Stimulated activated CD8-positive, alpha-beta memory T cell treated with anti-CD3 and anti-CD28 coated beads, Interleukin-12 subunit alpha, Interleukin-12 subunit beta, amount 100 ng/mL, for 24 hours (primary cell): Measurements from ENCODE around the gene IFT20.

Source experiments
- DNase-seq: peaks from one replicate; pipeline ENCODE4 v3.0.0-alpha.2; 2020; ENCODE audit errors: extremely low read depth

The IFT20 gene, protein sequence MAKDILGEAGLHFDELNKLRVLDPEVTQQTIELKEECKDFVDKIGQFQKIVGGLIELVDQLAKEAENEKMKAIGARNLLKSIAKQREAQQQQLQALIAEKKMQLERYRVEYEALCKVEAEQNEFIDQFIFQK

DNA sequence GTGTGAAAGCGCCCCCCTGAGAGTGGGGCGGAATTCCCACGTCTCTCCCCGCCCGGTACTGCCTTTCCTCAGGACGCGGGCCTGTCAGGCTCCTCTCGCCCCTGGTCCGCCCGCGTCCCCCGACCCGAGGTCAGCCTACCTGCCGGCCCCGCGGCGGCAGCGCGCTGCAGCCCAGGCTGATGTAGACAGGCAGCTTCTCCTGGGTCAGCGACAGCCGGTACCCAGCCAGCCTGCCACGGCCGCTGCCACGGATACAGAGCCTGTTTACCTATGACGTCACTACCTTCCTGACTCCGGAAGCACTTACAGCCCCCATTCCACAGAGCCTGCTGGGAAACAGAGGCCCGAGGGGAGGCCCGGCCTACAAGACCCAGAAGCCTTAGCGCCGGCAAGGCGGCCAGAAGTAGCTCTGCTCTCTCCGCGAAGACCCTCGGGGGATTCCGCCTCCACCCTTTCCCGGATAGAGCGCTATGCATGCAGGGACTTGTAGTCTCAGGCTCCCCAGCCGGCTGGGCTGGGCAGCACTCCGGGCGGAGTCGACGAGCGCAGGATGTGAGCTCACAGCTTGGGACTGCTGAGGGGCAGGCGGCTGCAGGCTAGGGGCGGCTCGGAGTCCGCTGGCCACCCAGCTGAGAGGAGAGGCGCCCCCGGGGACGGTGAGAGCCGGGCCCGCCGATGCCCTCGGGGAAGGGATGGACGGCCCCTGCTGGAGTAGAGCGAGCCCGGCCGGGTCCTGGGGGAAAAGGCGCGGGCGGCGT, at the start of gene IFT20, which contains the start of gene TNFAIP1:
TSS of gene IFT20 (minus strand) at position 272 of the 758 bp plus-strand sequence. CDS start 3,487 bp downstream, outside the sequence.
TSS of gene TNFAIP1 (plus strand) at position 561 of the 758 bp plus-strand sequence. CDS start 3,761 bp downstream, outside the sequence.
- peak; percentile 93 for DNase-seq

DNA sequence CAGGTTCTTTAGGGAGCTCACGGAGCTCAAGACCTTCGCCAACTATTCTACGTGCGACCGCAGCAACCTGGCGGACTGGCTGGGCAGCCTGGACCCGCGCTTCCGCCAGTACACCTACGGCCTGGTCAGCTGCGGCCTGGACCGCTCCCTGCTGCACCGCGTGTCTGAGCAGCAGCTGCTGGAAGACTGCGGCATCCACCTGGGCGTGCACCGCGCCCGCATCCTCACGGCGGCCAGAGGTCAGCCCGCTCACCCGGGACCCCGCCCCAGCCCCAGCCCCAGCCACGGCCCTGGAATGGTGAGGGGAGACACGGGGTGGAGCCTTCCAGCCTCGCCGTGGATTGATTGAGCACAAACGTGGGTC, 49.7 kb upstream of the IFT20 start:
- no peak for DNase-seq

DNA sequence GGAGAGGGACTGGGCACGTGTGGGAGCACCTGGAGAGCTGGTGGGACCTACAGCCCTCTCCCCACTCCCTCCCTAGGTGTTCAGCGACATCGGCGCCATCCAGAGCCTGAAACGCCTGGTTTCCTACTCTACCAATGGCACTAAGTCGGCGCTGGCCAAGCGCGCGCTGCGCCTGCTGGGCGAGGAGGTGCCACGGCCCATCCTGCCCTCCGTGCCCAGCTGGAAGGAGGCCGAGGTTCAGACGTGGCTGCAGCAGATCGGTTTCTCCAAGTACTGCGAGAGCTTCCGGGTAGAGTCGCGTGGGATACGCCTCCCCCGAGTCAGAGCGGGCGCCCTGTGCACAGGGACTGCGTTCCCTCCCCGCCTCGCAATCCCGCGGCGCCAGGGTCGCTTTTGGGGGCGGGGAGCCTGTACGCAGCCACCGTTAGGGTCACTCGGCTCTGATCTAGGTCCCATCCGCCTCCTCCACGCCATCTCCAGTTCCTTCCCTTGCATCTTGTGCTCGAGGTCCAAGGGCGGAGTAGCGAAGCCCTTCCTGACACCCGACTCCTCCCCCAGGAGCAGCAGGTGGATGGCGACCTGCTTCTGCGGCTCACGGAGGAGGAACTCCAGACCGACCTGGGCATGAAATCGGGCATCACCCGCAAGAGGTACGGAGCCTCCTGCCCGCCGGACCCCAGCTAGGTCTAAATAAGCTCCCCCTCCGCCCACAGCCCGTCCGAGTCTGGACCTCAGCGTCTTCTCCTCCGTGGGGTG, 49.2 kb upstream of the IFT20 start:
- peak; percentile 33 for DNase-seq

DNA sequence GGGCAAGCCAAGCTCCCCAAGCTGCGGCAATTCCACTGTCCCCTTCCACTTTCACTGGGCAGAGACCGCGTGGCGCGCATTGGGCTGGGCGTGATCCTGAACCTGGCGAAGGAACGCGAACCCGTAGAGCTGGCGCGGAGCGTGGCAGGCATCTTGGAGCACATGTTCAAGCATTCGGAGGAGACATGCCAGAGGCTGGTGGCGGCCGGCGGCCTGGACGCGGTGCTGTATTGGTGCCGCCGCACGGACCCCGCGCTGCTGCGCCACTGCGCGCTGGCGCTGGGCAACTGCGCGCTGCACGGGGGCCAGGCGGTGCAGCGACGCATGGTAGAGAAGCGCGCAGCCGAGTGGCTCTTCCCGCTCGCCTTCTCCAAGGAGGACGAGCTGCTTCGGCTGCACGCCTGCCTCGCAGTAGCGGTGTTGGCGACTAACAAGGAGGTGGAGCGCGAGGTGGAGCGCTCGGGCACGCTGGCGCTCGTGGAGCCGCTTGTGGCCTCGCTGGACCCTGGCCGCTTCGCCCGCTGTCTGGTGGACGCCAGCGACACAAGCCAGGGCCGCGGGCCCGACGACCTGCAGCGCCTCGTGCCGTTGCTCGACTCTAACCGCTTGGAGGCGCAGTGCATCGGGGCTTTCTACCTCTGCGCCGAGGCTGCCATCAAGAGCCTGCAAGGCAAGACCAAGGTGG, 46.0 kb upstream of the IFT20 start:
- no peak for DNase-seq

DNA sequence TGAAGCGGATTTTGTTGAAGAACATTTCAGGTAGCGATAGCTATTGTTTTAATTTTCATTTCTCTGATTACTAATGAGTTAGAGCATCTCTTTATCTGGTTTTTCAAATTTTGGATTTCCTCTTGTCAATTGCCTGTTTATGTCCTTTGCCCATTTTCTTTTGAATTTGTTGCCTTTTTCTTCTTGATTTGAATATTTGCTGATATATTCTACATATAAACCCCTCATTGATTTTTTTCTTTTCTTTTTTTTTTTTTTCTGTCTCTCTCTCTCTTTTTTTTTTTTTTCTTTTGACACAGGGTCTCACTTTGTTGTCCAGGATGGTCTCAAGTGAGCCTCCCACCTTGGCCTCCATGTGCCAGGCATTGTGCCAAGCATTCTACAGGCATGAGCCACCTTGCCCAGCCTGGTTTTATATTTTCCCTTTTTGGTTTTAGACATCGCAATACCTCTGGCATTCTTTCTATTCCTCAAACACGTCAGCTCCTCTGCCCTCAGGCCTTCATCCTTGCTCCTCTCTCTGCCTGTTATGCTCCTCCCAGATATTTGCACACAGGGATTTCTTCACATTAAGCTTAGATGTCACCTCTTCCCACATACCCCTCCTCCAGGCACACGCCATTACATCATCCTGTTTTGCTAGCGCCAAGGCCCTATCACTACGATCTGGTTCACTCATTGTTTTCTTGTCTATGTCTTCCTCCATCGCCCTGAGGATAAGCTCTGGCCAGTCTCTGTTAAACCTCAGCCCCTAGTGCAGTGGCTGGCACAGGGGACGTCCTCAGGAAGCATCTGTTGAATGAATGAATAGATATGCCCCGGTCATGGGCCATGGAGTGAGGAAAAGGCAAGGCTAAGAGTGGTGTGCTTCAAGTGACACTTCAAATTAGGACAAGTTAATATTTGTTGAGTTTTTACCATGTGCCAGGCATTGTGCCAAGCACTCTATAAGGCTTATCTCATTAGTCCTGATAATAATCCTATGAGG, 44.8 kb upstream of the IFT20 start:
- no peak for DNase-seq

DNA sequence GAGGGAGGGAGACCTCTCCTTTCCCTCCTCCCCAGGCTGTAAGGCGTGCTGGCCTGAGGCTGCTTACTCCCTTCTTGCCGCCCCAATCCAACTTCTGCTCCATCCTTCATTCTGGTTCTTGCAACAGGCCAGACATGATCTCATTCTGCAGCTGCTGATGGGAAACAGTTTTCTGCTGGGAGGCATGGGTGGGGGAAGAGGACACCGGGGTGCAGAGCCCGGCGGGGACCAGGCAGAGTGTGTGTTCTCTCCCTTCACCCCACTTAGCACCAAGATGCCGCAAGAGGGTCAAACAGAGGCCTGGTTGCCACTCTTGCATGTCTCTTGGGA, 37.6 kb upstream of the IFT20 start:
- DNase-seq = no peak

DNA sequence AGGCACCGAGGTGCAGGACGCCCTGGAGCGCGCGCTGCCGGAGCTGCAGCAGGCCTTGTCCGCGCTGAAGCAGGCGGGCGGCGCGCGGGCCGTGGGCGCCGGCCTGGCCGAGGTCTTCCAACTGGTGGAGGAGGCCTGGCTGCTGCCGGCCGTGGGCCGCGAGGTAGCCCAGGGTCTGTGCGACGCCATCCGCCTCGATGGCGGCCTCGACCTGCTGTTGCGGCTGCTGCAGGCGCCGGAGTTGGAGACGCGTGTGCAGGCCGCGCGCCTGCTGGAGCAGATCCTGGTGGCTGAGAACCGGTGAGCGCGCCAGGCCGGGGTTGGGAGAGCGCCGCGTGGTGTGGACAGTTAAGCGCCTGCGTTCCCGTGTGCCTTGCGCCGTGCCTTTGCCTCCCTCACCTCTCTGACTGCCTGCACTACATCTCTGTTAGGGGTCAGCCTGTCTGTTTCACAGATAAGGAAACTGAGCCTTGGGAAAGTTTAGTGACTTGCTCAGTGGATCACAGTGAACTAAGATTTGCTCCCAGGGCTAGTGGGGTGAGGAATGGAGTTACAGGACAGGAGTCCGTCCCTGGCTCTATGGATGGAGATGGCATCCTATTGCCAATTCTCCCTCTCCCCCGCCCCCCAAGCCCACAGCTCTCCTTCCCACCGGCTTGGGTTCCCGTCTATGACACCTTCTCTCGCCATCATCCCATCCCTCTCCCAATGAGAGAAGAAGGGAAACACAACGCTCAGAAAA, 37.1 kb upstream of the IFT20 start:
- DNase-seq = no peak

DNA sequence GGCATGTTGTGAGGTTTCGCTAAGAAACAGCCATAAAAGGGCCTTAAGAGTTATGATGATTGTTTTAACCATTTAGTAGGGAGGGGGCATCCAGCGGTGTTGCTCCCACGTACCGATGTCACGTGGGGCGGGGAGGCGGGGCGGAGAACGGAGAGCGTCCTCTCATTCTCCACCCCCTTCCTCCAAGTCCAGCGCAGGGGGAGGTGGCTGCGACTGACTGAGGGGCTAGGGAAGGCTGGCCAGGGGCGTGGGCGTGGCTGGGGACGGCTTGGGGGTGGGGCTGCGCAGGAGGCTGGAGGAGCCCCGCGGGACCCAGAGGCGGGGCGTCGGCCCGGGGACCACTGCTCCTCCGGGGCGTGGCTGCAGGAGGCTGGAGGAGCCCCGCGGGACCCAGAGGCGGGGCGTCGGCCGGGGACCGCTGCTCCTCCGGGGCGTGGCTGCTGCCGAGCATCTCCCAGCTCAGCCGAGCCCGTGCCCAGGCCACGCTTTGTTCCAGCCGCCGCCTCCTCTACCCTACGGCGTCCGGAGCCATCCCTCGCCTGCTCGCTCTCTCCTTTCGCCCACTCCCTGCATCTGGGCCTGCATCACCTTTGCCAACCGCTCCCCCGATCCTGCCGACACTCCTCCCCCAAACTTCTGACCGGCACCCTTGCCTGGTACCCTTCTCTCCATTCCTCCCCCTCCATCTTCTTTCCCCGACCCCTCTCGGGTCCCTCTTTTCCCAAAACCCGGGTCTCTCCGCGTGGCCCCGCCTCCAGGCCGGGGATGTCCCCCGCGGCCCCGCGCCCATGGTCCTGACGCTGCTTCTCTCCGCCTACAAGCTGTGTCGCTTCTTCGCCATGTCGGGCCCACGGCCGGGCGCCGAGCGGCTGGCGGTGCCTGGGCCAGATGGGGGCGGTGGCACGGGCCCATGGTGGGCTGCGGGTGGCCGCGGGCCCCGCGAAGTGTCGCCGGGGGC, 36.3 kb upstream of the IFT20 start, which contains the start of gene SARM1:
TSS of gene SARM1 (plus strand) at position 450 of the 958 bp plus-strand sequence. CDS start at position 789, 339 bp downstream.
- DNase-seq = peak; percentile 80

DNA sequence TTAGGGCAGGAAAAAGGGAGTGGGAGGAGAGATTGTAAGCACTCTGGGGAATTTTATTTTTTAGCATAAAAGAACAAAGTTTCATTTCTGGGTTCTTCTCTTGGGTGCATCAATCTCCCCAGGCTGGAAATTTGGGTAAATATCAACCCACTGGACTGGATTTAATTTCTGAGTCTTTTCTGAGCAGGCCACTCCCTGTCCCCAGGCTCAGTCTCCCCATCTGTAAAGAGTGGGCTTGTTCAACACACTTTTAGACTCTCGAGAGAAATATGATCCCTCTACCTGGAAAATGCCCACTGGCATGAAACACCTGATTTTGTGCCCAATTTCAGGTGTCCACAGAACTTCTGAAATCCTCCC, 35.5 kb upstream of the IFT20 start:
- DNase-seq = no peak

DNA sequence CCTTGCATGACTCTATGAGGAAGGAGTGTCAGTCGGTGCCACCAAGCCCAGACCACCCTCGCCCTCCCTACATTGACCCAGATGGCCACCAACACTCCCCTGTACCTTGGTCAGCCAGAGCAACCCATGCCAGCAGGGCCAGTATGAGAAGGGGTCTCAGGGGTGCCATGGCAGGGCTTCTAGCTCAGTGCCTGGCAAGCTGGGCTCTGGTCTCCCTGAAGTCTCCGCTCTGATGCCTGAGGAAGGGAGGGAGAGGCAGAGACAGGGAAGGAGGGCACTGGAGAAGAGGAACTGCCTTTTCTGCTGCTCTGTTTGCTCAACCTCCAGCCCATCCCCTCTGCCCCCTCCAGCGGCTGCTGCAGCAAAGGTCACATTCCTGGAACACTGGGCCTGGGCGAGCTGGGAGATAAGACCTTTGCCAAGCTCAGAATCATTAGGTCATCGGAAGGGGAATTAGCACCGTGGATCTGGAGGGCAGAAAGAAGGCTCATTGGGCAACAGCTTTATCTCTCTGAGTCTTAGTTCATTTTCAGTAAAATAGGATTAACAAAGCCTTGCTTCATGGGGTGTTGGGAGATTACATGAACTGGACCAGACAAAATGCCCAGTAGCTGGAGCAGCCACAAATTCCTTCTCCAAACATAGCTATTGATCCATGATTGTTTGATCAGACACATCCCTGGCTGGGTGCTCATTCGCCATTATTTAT, 34.9 kb upstream of the IFT20 start, which contains the start of gene VTN:
TSS of gene VTN (minus strand) at position 273 of the 709 bp plus-strand sequence. CDS start at position 169, 104 bp downstream.
- no peak for DNase-seq

DNA sequence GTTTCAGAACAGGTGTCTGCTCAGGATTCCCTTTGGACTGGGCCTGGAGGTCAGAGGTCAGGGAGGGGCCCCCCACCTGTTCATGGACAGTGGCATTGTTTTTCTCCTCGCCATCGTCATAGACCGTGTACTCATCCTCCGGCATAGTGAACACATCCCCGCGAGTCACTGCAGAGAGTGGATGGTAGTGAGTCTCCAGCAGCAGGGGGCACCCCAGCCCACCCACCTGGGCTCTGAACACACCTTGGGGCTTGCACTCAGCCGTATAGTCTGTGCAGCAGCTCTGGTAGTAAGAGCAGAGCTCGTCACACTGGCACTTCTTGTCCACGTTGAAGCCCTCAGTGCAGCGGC, 34.4 kb upstream of the IFT20 start:
- no peak for DNase-seq

DNA sequence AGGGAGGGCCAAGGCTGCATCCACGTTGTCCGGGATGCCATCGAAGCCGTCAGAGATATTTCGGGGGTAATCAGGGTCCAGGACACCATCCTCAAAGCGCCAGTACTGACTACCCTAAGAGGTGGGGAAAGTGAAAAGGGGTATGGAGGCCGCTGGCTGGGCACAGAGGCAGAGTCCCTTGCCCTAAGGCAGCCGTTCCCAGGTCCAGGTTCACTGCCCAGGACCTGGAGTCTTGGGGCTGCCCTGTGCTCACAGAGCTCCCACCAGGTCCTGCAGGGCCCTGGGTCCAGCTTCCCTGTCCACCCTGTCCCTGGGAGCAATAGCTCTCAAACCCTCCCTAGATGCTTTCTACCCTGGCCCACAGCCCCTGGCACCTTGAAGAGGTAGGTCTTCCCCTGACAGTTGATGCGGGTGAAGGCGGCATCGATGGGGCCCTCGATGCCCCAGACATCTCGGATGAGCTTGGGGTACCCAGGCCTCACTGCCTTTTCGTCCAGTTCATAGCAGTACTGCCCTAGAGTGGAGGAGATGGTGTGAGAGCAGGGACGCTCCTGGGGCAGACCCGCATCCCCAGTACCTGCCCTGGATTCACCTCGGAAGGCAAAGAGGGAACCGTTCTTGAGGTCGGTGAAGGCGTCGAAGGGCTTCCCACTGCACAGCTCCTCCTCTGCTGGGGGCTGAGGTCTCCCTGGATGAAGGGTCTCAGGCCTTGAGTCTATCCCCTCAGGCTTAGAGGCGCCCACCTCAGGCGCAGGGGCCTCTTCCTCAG, 33.8 kb upstream of the IFT20 start:
- DNase-seq = no peak

DNA sequence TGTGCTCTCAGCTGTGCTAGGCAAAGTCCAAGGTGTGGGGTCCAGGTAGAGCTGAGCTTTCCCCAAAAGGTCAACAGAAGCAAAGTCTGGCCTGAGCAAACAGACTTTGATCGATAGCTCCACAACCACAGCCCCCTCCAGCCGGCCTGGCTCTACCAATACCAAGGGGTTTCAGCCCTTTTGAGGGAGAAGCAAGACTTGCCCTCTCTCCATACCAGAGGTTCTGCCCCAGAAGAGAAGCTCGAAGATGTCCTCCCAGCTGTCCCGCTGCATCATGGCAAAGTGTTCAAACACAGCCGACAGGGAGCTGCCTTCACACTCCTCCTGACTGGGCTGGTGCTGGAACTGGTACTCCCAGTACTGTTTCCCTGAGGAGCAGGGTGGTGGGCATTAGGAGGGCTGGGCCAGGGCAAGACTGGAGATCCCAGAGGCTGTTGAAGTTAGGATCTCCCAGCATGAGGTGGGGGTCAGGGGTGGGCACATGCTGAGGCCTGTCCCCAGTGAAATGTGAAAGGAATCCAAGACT, 33.1 kb upstream of the IFT20 start:
- no peak for DNase-seq

DNA sequence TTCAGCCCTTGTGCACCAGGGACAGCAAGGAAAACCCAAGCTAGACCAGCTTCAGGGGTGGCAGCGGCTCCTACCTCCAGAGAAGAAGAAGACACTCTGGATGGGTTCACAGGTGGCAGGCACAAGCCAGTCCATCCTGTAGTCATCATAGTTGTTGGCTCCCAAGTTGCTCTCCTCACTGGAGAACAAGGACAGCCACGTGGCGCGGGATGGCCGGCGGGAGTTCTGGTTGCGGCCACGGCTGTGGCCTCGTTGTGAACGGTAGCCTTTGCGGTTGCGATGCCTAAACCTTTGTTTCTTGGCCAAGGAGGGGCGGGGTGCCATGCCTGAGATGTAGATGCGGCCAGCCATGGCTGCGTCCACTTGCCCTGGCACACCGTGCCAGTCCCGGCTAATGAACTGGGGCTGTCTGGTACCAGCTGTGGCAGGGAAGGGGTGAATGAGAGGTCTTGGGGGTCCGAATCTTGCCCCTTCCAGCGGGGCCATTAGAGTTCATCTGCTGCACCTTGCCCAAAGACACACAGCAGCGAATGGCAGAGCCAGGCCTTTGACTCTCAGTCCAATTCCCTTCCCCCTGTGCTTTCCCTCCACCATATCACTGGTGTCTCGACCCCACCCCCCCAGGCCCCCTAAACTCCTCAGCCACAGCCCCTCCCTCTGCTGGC, 32.5 kb upstream of the IFT20 start:
- no peak for DNase-seq

DNA sequence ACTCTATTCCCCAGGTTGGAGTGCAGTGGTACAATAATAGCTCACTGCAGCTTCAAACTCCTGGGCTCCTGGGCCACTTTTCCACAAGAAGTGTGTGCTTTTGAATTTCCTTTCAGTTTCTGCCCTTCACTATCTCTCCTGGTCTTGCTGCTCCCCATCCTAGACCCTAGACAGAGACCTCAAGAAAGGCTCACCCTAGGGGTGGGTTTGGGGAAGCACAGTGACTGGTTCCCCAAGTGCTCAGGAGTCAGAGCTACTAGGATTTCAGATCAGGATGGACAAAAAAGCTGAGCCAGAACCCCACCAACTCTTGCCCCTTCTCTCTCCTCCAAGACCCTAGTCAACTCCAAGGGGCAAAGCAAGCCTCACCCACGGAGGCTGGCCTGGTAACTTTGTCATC, 31.3 kb upstream of the IFT20 start:
- DNase-seq = no peak

DNA sequence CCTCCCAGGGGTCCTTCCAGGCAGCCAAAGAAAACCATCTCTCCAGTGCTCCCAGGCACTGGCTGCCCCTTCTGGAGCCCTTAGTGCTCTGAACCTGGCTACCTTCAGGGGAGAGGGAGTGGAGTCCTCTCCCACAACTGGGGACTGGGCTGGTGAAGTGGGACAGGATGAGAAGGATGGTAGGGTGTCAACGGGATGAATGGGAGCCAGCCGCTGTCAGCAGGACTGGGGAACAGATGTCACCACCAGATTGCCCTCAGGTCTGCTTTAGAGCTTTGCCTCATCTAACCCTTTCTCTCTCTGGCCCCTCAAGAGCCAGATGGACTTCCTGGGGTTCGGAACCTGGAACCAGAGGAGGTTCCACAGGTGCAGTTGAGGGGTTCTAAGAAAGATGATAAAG, 30.2 kb upstream of the IFT20 start:
- DNase-seq = no peak
